Osteoblast (primary cell): Measurements from ENCODE around the gene NCAPG2. TPM values are rescaled to one million over a fixed set of nuclear protein-coding genes. Genes with fewer than 3 reads are reported as not detected.

ENCODE experiments used
- DNase-seq: peaks from one replicate; pipeline ENCODE4 v3.0.0; 2011; ENCODE audit warnings: low spot score, mixed read lengths; ENCODE audit not compliant: insufficient read length; ENCODE audit errors: missing footprints
- H2AFZ ChIP-seq: 2 replicates; pipeline ENCODE4 v1.6.0; 2011; ENCODE audit warnings: mild to moderate bottlenecking, low read length
- H3K27ac ChIP-seq: 2 replicates; pipeline ENCODE4 v1.5.1; 2011; ENCODE audit warnings: mild to moderate bottlenecking, low read depth, low read length, moderate library complexity
- H3K27me3 ChIP-seq: 2 replicates; pipeline ENCODE4 v1.6.0; 2012; ENCODE audit warnings: mild to moderate bottlenecking, control low read depth, inconsistent platforms, low read length, moderate library complexity; ENCODE audit not compliant: insufficient read depth
- H3K36me3 ChIP-seq: 2 replicates; pipeline ENCODE4 v1.5.1; 2011; ENCODE audit warnings: mild to moderate bottlenecking, low read length, control low read depth, moderate library complexity; ENCODE audit not compliant: insufficient read depth
- H3K4me1 ChIP-seq: 2 replicates; pipeline ENCODE4 v1.5.1; 2011; ENCODE audit warnings: mild to moderate bottlenecking, low read length, control low read depth, moderate library complexity; ENCODE audit not compliant: insufficient read depth
- H3K4me2 ChIP-seq: 2 replicates; pipeline ENCODE4 v1.6.0; 2011; ENCODE audit warnings: mild to moderate bottlenecking, low read length; ENCODE audit not compliant: insufficient read depth
- H3K4me3 ChIP-seq: fragments of 200-600 bp; sonication (generic); 3 replicates; pipeline ENCODE4 v1.5.1; 2012; ENCODE audit warnings: mild to moderate bottlenecking, low read length, inconsistent platforms; ENCODE audit not compliant: insufficient read depth
- H3K79me2 ChIP-seq: 2 replicates; pipeline ENCODE4 v1.6.0; 2012; ENCODE audit warnings: mild to moderate bottlenecking, low read length, control low read depth, inconsistent platforms; ENCODE audit not compliant: insufficient read depth
- H3K9me3 ChIP-seq: 2 replicates; pipeline ENCODE4 v1.5.1; 2011; ENCODE audit warnings: low read depth, low read length, control low read depth
- H4K20me1 ChIP-seq: 2 replicates; pipeline ENCODE4 v1.6.0; 2012; ENCODE audit warnings: mild to moderate bottlenecking, low read length, control low read depth; ENCODE audit not compliant: insufficient read depth
- total RNA-seq: library from RNA; depleted of rRNA; stranded (reverse); fragments of >200 nt; gene quantifications from 2 replicates; pipeline ENCODE4 v1.2.3, GENCODE V29; 2012
- TF ChIP-seq, protein P1 (sequence below): IDR thresholded peaks from 2 replicates; pipeline ENCODE4 v1.5.1; 2011; ENCODE audit warnings: mild to moderate bottlenecking, low read depth, low read length, moderate library complexity; ENCODE audit errors: extremely low read depth

Gene NCAPG2
- total RNA-seq, 1 donor, result 8.0 TPM

DNA sequence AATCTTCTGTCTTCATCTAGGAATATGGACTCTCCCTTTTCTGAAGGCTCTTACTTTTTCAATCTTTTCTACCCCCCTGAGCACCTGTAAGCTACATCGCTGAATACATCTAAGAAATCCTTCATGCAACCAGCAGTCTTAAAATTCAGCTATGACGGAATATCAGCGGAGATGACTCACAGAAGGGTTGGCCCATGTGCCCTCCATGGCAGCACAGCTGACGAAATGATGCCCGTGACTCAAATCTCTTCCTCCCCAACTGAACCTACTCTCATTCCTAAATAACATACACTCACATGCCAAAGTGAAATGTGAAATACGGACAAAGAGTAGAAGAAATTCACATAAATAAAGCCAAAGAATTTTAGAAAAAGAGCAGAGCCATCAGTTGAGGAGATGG lies 30.3 kb upstream of the NCAPG2 start:
- H3K4me2 ChIP-seq, result no peak overlapping the region
- peaks cover 8% of the 10 kb centered on the region for H3K4me1 ChIP-seq
- DNase-seq, result no peak
- H3K36me3 ChIP-seq, result peaks cover 66% of the 10 kb centered on the region
- H3K27ac ChIP-seq, result no peak overlapping the region
- H3K4me3 ChIP-seq, result no peak overlapping the region
- no peaks in the 10 kb centered on the region for H3K27me3 ChIP-seq
- TF ChIP-seq, protein P1, sequence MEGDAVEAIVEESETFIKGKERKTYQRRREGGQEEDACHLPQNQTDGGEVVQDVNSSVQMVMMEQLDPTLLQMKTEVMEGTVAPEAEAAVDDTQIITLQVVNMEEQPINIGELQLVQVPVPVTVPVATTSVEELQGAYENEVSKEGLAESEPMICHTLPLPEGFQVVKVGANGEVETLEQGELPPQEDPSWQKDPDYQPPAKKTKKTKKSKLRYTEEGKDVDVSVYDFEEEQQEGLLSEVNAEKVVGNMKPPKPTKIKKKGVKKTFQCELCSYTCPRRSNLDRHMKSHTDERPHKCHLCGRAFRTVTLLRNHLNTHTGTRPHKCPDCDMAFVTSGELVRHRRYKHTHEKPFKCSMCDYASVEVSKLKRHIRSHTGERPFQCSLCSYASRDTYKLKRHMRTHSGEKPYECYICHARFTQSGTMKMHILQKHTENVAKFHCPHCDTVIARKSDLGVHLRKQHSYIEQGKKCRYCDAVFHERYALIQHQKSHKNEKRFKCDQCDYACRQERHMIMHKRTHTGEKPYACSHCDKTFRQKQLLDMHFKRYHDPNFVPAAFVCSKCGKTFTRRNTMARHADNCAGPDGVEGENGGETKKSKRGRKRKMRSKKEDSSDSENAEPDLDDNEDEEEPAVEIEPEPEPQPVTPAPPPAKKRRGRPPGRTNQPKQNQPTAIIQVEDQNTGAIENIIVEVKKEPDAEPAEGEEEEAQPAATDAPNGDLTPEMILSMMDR, result no peak
- no peak overlapping the region for H2AFZ ChIP-seq
- H3K79me2 ChIP-seq, result no peaks in the 10 kb centered on the region
- H4K20me1 ChIP-seq, result no peaks in the 10 kb centered on the region
- H3K9me3 ChIP-seq, result no peaks in the 10 kb centered on the region

DNA sequence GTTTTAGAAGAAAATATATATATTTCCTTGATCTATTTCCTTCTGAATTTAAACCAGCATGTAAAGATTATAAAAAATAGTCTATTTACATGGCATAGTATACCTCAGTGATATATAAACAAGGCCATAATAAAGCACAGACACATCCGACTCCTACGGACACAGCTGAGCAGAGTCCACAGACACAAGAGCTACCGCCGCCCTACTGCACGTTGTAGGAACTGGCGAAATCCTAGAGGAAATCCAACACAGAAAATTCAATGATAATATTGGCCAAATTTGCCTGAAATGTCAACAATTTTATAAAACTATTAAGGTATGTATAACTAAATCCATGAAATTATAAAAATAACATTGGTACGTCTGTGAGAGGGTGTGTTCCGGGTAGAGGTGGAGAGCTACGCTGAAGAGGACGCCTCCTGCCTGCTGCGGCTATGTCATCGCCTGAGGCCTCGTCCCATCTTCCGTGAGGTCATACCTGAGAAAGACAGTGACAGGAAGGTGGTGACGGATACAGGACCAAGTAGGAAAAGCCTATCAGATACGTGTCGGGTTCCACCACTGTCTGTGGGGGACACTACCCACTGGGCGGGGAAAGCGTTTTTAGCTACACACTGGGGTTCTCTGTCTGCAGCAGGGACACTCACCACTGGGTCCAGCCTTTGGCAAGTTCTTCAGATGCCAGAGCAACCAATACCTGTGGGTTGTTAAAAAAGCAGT lies 29.3 kb upstream of the NCAPG2 start:
- peaks cover 65% of the 10 kb centered on the region for H3K36me3 ChIP-seq
- H3K4me1 ChIP-seq, result peaks cover 3% of the 10 kb centered on the region
- H3K4me2 ChIP-seq, result no peak overlapping the region
- H3K79me2 ChIP-seq, result no peaks in the 10 kb centered on the region
- TF ChIP-seq, protein P1, result peak; percentile 11
- H3K4me3 ChIP-seq, result no peak overlapping the region
- H2AFZ ChIP-seq, result no peak overlapping the region
- no peaks in the 10 kb centered on the region for H3K9me3 ChIP-seq
- DNase-seq, result no peak
- no peaks in the 10 kb centered on the region for H3K27me3 ChIP-seq
- H4K20me1 ChIP-seq, result no peaks in the 10 kb centered on the region
- no peak overlapping the region for H3K27ac ChIP-seq

DNA sequence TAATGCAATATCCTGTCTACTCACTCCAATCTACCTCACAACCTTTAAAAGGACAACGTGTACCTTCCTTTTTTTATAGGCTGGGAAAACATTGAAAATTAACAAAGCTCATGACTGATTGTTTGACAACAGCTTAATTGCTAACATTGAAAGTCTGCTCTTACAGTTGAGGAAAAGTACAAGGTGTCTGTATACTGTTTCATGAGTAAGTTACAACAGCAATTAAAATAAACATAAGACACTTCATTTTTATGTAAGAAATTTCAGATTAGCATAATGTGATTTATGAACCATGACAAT lies 28.6 kb upstream of the NCAPG2 start:
- DNase-seq, result no peak
- peaks cover 3% of the 10 kb centered on the region for H3K4me1 ChIP-seq
- H3K36me3 ChIP-seq, result peaks cover 59% of the 10 kb centered on the region
- H3K27me3 ChIP-seq, result no peaks in the 10 kb centered on the region
- H3K9me3 ChIP-seq, result no peaks in the 10 kb centered on the region
- TF ChIP-seq, protein P1, result no peak
- no peak overlapping the region for H3K4me3 ChIP-seq
- H3K4me2 ChIP-seq, result no peak overlapping the region
- H4K20me1 ChIP-seq, result no peaks in the 10 kb centered on the region
- H3K27ac ChIP-seq, result no peak overlapping the region
- no peaks in the 10 kb centered on the region for H3K79me2 ChIP-seq
- H2AFZ ChIP-seq, result no peak overlapping the region

DNA sequence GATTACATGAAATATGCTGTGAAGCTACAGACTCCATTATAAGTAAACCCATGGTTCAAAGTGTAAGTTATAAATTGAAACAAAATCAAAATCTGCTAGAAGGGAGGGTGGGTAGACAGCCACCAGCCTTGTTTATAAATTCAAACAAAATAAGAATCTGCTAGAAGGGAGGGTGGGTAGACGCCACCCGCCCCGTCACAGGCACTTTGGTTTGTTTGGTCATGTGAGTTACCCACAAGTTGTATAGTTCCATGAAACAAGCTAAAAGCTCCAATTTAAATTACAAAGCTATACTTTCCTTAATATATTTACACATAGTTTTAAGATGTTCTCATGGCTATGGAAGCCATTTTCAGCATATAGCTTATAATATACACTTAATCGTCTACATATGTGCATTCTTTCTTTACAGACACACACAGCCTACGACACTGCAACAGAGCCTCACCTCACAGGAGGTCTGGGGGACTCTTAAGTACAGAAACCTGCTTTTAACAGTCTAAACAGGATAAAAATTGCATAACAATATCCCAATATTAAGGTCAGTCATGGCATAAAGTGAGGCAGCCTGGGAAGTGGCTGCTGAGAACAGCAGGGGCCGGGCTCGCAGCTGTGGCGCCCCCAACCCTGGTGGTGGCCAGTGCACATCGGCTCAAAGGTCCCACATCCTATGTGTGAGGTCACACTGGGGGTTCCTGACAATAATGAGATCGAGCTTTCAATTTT lies 28.1 kb upstream of the NCAPG2 start:
- no peak for DNase-seq
- Histone ChIP-seq H3K27ac (no peak overlapping the region), H3K4me2 (no peak overlapping the region), H3K27me3 (no peaks in the 10 kb centered on the region), H3K9me3 (no peaks in the 10 kb centered on the region), H2AFZ (no peak overlapping the region), H3K4me3 (no peak overlapping the region), H3K36me3 (peaks cover 58% of the 10 kb centered on the region), H4K20me1 (no peaks in the 10 kb centered on the region), H3K79me2 (no peaks in the 10 kb centered on the region), H3K4me1 (peaks cover 3% of the 10 kb centered on the region)
- TF ChIP-seq, protein P1, result no peak
